Suprapubic skin (tissue), 4 donors: ENCODE results near the gene TAF11L14. TPM values are rescaled to one million over a fixed set of nuclear protein-coding genes. Genes with fewer than 3 reads are reported as not detected.
"Not testable (repeated sequence)": the region's sequence is repeated elsewhere in the genome, so short reads cannot be mapped to it uniquely, and the experiment has no call there.

ENCODE experiments used
- DNase-seq, 2 donors: peaks; one replicate each; pipeline ENCODE4 v3.0.0-alpha.2; 2019; ENCODE audit warnings: low spot score in 2 of 2
- H3K27ac ChIP-seq: fragments of 200-600 bp; sonication (generic); one replicate; pipeline ENCODE4 v1.5.1; 2019
- H3K27me3 ChIP-seq: fragments of 200-600 bp; sonication (generic); one replicate; pipeline ENCODE4 v1.5.1; 2019
- H3K36me3 ChIP-seq: fragments of 200-600 bp; sonication (generic); one replicate; pipeline ENCODE4 v1.5.1; 2019
- H3K4me1 ChIP-seq: fragments of 200-600 bp; sonication (generic); one replicate; pipeline ENCODE4 v1.5.1; 2019
- H3K4me3 ChIP-seq: fragments of 200-600 bp; sonication (generic); one replicate; pipeline ENCODE4 v1.5.1; 2019; ENCODE audit warnings: mild to moderate bottlenecking
- H3K9me3 ChIP-seq: fragments of 200-600 bp; sonication (generic); one replicate; pipeline ENCODE4 v1.5.1; 2019
- EP300 ChIP-seq: sonication (generic); formaldehyde crosslinking; IDR thresholded peaks from one replicate; pipeline ENCODE4 v1.6.1; 2017; ENCODE audit warnings: antibody characterized with exemption
- POLR2AphosphoS5 ChIP-seq, 3 donors: sonication (generic); formaldehyde crosslinking; IDR thresholded peaks; one replicate each; pipeline ENCODE4 v1.6.1; 2017; ENCODE audit warnings: antibody characterized with exemption in 3 of 3
- WGBS: methylation state at CpG from one replicate; pipeline ENCODE4 v1.1.5; 2018; 5-methylcytosine and 5-hydroxymethylcytosine counted together
- total RNA-seq, 4 donors: library from RNA; depleted of rRNA; stranded (reverse); fragments of >200 nt; gene quantifications; one replicate each; pipeline ENCODE4 v1.1.0, GENCODE V29; 2016
- TF ChIP-seq, protein P1 (sequence below), 2 donors: fragments of 200-600 bp in 1 of 2; fragments of 450-650 bp in 1 of 2; sonication (generic) in 1 of 2; IDR thresholded peaks; one replicate each; pipeline ENCODE4 v1.5.1; 2016 to 2019; ENCODE audit warnings: antibody characterized with exemption in 2 of 2, mild to moderate bottlenecking in 1 of 2, moderate library complexity in 1 of 2

The TAF11L14 gene
- not detected for total RNA-seq

DNA sequence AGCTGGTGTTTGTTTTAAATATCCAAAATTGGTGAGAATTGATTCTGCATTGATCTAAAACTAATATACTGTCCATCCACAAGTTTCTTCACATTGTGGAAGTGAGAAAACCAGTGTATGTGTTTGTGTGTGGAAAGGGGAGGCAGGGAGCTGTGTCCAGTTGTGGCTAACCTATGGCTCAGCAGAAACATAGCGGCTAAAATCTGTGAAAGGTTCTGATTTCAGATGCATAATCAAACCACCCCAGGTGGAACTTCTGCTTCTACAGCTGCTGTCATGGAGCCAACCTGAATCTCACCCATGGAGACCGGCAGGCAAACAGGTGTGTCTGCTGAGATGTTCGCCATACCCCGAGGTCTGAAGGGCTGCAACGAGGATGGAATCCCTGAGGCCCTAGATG lies at the start of gene TAF11L14:
Gene TAF11L14, plus strand, starts transcription at position 301 of the 400 bp plus-strand sequence.
- no peak within 1 kb of the TSS for H3K27ac ChIP-seq
- no peaks in the 10 kb centered on the region for H3K9me3 ChIP-seq
- DNase-seq, result no peak
- H3K36me3 ChIP-seq, result no peaks in the 10 kb centered on the region
- no peaks in the 10 kb centered on the region for H3K27me3 ChIP-seq
- TF ChIP-seq POLR2AphosphoS5 (IDR thresholded peaks at IDR 0.05), result no peak
- no peak within 1 kb of the TSS for H3K4me3 ChIP-seq
- no peaks in the 10 kb centered on the region for H3K4me1 ChIP-seq
- WGBS, result 62% methylated on average over 4 of the region's 5 CpGs

GRCh38 chr5:17585658-17586057 lies 48.6 kb upstream of the TAF11L14 start, which contains the start of gene TAF11L7:
Gene TAF11L7, minus strand, starts transcription at chr5:17585758.
- H3K4me1 ChIP-seq, H3K36me3 ChIP-seq, H3K4me3 ChIP-seq, H3K27ac ChIP-seq, H3K9me3 ChIP-seq, H3K27me3 ChIP-seq, DNase-seq: not testable (repeated sequence)
- no CpG with 5 or more reads among the region's 16 CpGs for WGBS

DNA sequence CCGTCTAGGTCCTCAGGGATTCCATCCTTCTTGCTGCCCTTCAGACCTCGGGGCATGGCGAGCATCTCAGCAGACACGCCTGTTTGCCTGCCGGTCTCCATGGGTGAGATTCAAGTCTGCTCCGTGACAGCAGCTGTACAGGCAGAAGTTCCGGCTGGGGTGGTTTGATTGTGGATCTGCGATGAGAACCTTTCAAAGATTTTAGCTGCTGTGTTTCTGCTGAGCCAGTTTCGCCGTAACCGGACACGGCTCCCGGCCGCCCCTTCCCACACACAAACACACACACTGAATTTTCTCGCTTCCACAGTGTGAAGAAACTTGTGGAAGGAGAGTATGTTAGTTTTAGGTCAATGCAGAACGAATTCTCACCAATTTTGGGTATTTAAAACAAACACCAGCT lies 43.4 kb upstream of the TAF11L14 start, which contains the start of gene TAF11L8:
Gene TAF11L8, minus strand, starts transcription at position 101 of the 400 bp plus-strand sequence.
- no CpG with 5 or more reads among the region's 16 CpGs for WGBS
- not testable (repeated sequence) for H3K27ac ChIP-seq, DNase-seq, H3K4me1 ChIP-seq, H3K36me3 ChIP-seq, H3K9me3 ChIP-seq, H3K27me3 ChIP-seq, H3K4me3 ChIP-seq

DNA sequence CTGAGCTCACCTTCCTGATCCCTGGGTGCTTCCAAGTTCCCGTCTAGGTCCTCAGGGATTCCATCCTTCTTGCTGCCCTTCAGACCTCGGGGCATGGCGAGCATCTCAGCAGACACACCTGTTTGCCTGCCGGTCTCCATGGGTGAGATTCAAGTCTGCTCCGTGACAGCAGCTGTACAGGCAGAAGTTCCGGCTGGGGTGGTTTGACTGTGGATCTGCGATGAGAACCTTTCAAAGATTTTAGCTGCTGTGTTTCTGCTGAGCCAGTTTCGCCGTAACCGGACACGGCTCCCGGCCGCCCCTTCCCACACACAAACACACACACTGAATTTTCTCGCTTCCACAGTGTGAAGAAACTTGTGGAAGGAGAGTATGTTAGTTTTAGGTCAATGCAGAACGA lies 40.0 kb upstream of the TAF11L14 start, which contains the start of gene TAF11L9:
Gene TAF11L9, minus strand, starts transcription at position 140 of the 400 bp plus-strand sequence.
- not testable (repeated sequence) for DNase-seq, H3K36me3 ChIP-seq, H3K4me3 ChIP-seq, H3K4me1 ChIP-seq, H3K27me3 ChIP-seq, H3K27ac ChIP-seq, H3K9me3 ChIP-seq
- WGBS, result 95% methylated on average over 10 of the region's 15 CpGs

- H3K27me3 ChIP-seq, H3K4me3 ChIP-seq, H3K27ac ChIP-seq, H3K4me1 ChIP-seq, H3K36me3 ChIP-seq, H3K9me3 ChIP-seq, DNase-seq: not testable (repeated sequence)
- no CpG with 5 or more reads among the region's 15 CpGs for WGBS
Measured at GRCh38 chr5:17597728-17598127, 36.5 kb upstream of the TAF11L14 start, which contains the start of gene TAF11L10. Gene TAF11L10, minus strand, starts transcription at chr5:17597828.

- not testable (repeated sequence) for H3K4me1 ChIP-seq, DNase-seq, H3K4me3 ChIP-seq, H3K9me3 ChIP-seq, H3K27ac ChIP-seq, H3K36me3 ChIP-seq, H3K27me3 ChIP-seq
- 59% methylated on average over 3 of the region's 6 CpGs for WGBS
Measured at GRCh38 chr5:17603880-17604279, 30.4 kb upstream of the TAF11L14 start, which contains the start of gene TAF11L11. Gene TAF11L11, plus strand, starts transcription at chr5:17604183.

- no peak for TF ChIP-seq EP300
- TF ChIP-seq POLR2AphosphoS5 (IDR thresholded peaks at IDR 0.05), result no peak
- TF ChIP-seq, protein P1, sequence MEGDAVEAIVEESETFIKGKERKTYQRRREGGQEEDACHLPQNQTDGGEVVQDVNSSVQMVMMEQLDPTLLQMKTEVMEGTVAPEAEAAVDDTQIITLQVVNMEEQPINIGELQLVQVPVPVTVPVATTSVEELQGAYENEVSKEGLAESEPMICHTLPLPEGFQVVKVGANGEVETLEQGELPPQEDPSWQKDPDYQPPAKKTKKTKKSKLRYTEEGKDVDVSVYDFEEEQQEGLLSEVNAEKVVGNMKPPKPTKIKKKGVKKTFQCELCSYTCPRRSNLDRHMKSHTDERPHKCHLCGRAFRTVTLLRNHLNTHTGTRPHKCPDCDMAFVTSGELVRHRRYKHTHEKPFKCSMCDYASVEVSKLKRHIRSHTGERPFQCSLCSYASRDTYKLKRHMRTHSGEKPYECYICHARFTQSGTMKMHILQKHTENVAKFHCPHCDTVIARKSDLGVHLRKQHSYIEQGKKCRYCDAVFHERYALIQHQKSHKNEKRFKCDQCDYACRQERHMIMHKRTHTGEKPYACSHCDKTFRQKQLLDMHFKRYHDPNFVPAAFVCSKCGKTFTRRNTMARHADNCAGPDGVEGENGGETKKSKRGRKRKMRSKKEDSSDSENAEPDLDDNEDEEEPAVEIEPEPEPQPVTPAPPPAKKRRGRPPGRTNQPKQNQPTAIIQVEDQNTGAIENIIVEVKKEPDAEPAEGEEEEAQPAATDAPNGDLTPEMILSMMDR (IDR thresholded peaks at IDR 0.05), result no peak
- no peaks in the 10 kb centered on the region for H3K36me3 ChIP-seq
- no peak overlapping the region for H3K4me3 ChIP-seq
- H3K9me3 ChIP-seq, result no peaks in the 10 kb centered on the region
- H3K4me1 ChIP-seq, result no peaks in the 10 kb centered on the region
- no peaks in the 10 kb centered on the region for H3K27me3 ChIP-seq
- H3K27ac ChIP-seq, result no peak overlapping the region
- DNase-seq, result no peak
- WGBS, result 98% methylated on average over 5 of the region's 14 CpGs
Measured at GRCh38 chr5:17604951-17605350, 29.3 kb upstream of the TAF11L14 start.

DNA sequence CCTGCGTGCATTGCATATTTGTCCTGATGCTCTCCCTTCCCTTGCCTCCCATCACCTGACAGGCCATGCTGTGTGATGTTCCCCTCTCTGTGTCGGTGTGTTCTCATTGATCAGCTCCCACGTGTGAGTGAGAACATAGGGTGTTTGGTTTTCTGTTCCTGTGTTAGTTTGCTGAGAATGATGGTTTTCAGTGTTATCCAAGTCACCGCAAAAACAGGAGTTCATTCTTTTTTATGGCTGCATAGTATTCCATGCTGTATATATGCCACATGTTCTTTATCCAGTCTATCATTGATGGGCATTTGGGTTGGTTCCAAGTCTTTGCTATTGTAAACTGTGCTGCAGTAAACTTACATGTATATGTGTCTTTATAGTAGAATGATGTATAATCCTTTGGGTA lies 26.8 kb upstream of the TAF11L14 start:
- H3K4me3 ChIP-seq, result not testable (repeated sequence)

GRCh38 chr5:17610092-17610491 lies 24.2 kb upstream of the TAF11L14 start, which contains the start of gene TAF11L12:
Gene TAF11L12, plus strand, starts transcription at chr5:17610392.
- H3K4me3 ChIP-seq, H3K27me3 ChIP-seq, H3K36me3 ChIP-seq, H3K9me3 ChIP-seq, DNase-seq, H3K27ac ChIP-seq, H3K4me1 ChIP-seq: not testable (repeated sequence)
- 61% methylated on average over 2 of the region's 2 CpGs for WGBS

More for the DNA sequence above, 26.8 kb upstream of the TAF11L14 start:
- 95% methylated on average over 4 of the region's 4 CpGs for WGBS
- H3K27ac ChIP-seq, DNase-seq, H3K36me3 ChIP-seq, H3K9me3 ChIP-seq, H3K27me3 ChIP-seq, H3K4me1 ChIP-seq: not testable (repeated sequence)
